PFSK-1 (cell line): ENCODE results near the gene NCOA1.

Source experiments
- POLR2AphosphoS5 ChIP-seq: IDR thresholded peaks from 2 replicates; pipeline ENCODE4 v1.6.1; 2012; ENCODE audit warnings: low read depth, mild to moderate bottlenecking, control low read depth, low read length, moderate library complexity
- REST ChIP-seq, 2 experiments: IDR thresholded peaks; 2 replicates each; pipeline versions ENCODE4 v1.6.1 to v1.8.0; 2011 to 2012; ENCODE audit warnings: low read depth in 2 of 2, low read length in 2 of 2, control low read depth in 1 of 2, inconsistent platforms in 1 of 2, mild to moderate bottlenecking in 1 of 2, moderate library complexity in 1 of 2; ENCODE audit not compliant: insufficient read depth in 1 of 2

- TF ChIP-seq REST (IDR thresholded peaks at IDR 0.05; ENCODE audit: insufficient read depth in 1 of 2, low read depth in 2 of 2, low read length in 2 of 2): no peak
- no peak for TF ChIP-seq POLR2AphosphoS5
These were observed 1.6 kb downstream of the NCOA1 start for GRCh38 chr2:24492421-24493279.
